ENCODE data around the gene HOXC10.

GRCh38 chr12:53998900-53999236, 13.9 kb downstream of the HOXC10 start:
- no peak for TF ChIP-seq EZH2 (IDR thresholded peaks at IDR 0.05; ENCODE audit: borderline replicate concordance, low read length)
- no peak for TF ChIP-seq CTCF (conservative IDR thresholded peaks at IDR 0.05 in 1 of 2, IDR thresholded peaks at IDR 0.05 in 1 of 2; ENCODE audit: extremely low read depth in 1 of 2, insufficient read depth in 1 of 2, low read depth in 1 of 2, low read length in 2 of 2)

All from mammary epithelial cell (primary cell).